Left hindlimb (tissue), 1 donor: Measurements from ENCODE around the gene SMIM22.

Source experiments
- DNase-seq: peaks from one replicate; pipeline ENCODE4 v3.0.0-alpha.2; 2018

Gene SMIM22, protein sequence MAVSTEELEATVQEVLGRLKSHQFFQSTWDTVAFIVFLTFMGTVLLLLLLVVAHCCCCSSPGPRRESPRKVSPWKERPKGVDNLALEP

DNA sequence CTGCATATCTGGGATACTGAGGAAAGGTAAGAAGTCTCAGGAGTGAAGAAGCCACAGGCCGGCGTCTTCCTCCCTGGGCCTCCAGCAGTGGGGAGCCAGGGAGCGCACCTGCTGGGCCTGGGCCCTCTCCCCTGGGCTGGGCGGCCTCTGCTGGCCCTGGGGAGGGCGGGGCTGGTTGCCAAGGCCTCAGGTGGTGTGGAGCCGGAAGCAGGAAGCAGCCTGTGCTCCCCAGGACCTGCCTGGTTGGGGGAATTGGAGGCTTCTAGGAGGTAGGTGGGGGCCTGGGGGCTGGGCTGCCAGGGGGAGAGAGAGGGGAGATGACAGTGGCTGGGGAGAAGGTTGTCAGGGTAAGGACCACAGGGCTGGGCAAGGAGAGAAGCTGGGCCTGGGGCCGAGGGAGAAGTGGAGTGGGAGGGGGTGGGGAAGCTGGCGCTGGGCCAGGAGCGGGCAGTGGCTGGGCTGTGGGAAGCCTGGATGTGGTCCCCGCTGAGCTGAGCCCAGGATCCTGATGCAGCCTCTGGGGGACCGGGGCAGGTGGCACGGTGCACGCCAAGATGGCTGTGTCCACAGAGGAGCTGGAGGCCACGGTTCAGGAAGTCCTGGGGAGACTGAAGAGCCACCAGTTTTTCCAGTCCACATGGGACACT is at the start of gene SMIM22:
TSS of gene SMIM22 (plus strand) at position 189 of the 647 bp plus-strand sequence. CDS start at position 555, 366 bp downstream.
- DNase-seq: no peak

GRCh38 chr16:4746215-4746614 is 49.0 kb upstream of the SMIM22 start:
- DNase-seq: no peak

- peak; percentile 54 for DNase-seq
Measured at GRCh38 chr16:4746991-4747574, 48.1 kb upstream of the SMIM22 start.

- no peak for DNase-seq
Measured at GRCh38 chr16:4747906-4748681, 47.1 kb upstream of the SMIM22 start.

GRCh38 chr16:4748682-4749411 is 46.3 kb upstream of the SMIM22 start:
- DNase-seq: no peak

GRCh38 chr16:4749700-4750257 is 45.4 kb upstream of the SMIM22 start:
- DNase-seq: no peak

DNA sequence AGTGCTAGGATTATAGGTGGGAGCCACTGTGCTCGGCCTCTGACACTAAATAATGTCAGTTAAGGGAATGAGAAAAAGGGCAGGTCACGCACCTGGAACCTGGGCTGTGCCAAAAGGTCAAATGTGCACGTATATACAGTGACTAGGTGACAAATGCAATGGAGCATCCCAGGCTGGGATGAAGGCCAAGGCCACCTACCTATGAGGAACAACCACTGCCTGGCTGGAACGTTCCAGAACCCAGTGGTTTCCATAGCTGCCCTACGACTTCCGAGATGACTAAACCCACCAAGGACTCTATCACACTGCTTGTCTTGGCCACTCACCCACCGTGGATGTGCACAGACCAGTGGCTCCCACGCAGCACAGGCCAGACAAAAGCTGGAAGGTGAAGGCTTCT is 44.3 kb upstream of the SMIM22 start:
- DNase-seq: no peak

- no peak for DNase-seq
Measured at GRCh38 chr16:4752351-4753100, 42.6 kb upstream of the SMIM22 start.

GRCh38 chr16:4753227-4753626 is 41.9 kb upstream of the SMIM22 start:
- no peak for DNase-seq

GRCh38 chr16:4754865-4755264 is 40.3 kb upstream of the SMIM22 start:
- DNase-seq: no peak

GRCh38 chr16:4755687-4756086 is 39.5 kb upstream of the SMIM22 start:
- no peak for DNase-seq

- no peak for DNase-seq
Measured at GRCh38 chr16:4760221-4760910, 34.8 kb upstream of the SMIM22 start.

GRCh38 chr16:4762205-4762604 is 33.0 kb upstream of the SMIM22 start:
- no peak for DNase-seq

- DNase-seq: no peak
Measured at GRCh38 chr16:4763791-4764190, 31.4 kb upstream of the SMIM22 start.

- no peak for DNase-seq
Measured at GRCh38 chr16:4765511-4766474, 29.4 kb upstream of the SMIM22 start.

DNA sequence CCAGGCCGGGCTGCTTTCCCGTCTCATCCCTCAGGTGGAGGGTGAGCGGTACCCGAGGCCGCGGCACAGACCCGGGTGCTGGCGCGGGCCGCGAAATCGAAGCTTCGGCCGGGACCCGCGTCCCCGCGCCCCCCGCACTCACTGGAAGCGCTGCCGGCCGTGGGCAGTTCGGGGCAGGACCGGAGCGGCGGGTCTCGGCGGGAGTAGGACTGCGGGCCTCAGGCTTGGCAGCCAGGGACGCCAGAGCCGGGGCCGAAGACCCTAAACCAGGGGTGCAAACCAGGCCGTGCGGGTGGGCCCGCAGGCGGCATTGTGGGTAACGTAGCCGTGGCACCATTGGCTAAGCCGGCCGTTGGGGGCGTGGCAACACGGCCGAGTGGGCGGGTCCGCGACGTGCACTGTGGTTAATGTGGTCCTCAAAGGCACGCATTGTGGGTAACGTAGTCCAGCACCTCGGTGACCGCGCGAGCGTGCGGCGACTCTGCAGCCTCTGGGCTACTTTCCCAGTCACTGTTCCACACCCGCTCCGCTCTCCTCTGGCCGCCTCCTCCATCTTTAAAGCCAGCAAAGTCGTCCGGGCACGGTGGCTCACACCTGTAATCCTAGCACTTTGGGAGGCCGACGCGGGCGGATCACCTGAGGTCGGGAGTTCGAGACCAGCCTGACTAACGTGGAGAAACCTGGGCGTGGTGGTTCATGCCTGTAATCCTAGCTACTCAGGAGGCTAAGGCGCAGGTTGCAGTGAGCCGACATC is 28.1 kb upstream of the SMIM22 start, which contains the start of gene ZNF500:
TSS of gene ZNF500 (minus strand) at position 288 of the 754 bp plus-strand sequence. CDS start 1,184 bp downstream, outside the sequence.
- peak; percentile 98 for DNase-seq

DNA sequence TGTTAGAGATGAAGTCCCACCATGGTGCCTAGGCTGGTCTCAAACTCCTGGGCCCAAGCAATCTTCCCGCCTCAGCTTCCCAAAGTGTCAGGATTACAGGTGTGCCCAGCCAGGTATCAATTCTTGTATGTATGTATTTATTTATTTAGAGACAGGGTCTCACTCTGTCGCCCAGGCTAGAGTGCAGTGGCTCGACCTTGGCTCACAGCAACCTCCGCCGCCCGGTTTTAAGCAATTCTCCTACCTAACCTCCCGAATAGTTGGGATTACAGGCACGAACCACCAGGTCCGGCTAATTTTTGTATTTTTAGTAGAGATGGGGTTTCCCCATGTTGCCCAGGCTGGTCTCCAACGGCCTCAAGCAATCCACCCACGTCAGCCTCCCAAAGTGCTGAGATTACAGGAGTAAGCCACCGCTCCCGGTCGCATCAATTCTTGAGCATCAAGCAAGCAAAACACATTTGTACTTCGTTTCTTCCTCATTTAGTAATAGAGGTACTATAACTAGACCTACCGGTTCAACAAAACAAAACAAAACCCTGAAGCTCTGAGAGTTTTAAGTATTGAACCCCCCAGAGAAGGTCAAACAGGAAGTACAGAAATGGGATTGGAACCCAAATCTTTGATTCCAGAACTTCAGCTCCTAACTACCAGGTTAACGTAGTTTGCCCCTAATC is 27.2 kb upstream of the SMIM22 start:
- DNase-seq: no peak

DNA sequence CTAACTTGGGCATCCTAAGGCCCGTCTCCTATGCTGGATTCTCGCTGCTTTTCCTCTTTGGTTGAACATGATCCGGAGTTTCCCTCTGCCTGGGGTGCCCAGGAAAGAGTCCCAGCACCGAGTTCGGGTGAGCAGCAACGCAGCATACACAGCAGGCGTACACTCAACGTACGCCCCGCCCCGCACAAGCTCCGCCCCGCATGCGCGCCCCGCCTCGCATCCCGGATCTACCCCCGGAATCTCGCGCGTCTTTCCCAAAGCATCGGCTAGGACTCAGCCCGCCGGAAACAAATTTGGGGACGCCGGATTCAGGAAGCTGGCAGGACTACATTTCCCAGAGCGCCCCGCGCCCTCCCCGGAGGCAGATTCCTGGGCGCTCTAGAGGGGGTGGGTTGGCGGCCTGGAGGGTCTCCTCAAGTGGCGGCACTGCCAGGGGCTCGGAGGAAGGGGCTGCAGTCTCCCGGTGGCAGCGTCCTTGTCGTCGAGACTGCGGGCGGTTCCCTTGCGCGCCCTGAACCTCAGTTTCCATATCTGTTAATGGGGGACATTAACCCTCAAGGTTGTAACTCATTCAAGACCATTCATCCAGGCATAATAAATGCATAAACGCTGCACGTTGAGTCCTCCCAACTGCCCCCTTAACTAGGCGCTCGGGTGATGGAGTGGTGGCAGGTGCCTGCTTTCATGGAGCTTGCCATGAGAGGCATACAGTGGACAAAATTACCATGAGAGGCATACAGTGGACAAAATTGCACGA is 26.4 kb upstream of the SMIM22 start:
- peak; percentile 98 for DNase-seq
